AG10803 (cell line): Measurements from ENCODE around the gene IFNE.

Source experiments
- DNase-seq: peaks from one replicate; pipeline ENCODE4 v3.0.0; 2010; ENCODE audit warnings: low read depth
- H3K4me3 ChIP-seq: 2 replicates; pipeline ENCODE4 v1.5.1; 2011; ENCODE audit warnings: mild to moderate bottlenecking, low read length, control low read depth
- TF ChIP-seq, protein P1 (sequence below): conservative IDR thresholded peaks from 2 replicates; pipeline ENCODE4 v1.5.1; 2011; ENCODE audit warnings: mild to moderate bottlenecking, low read length, control low read depth, inconsistent platforms

IFNE gene

GRCh38 chr9:21507483-21507790 lies 25.3 kb upstream of the IFNE start:
- no peak for DNase-seq
- H3K4me3 ChIP-seq: no peak overlapping the region
- TF ChIP-seq, protein P1, sequence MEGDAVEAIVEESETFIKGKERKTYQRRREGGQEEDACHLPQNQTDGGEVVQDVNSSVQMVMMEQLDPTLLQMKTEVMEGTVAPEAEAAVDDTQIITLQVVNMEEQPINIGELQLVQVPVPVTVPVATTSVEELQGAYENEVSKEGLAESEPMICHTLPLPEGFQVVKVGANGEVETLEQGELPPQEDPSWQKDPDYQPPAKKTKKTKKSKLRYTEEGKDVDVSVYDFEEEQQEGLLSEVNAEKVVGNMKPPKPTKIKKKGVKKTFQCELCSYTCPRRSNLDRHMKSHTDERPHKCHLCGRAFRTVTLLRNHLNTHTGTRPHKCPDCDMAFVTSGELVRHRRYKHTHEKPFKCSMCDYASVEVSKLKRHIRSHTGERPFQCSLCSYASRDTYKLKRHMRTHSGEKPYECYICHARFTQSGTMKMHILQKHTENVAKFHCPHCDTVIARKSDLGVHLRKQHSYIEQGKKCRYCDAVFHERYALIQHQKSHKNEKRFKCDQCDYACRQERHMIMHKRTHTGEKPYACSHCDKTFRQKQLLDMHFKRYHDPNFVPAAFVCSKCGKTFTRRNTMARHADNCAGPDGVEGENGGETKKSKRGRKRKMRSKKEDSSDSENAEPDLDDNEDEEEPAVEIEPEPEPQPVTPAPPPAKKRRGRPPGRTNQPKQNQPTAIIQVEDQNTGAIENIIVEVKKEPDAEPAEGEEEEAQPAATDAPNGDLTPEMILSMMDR: no peak

DNA sequence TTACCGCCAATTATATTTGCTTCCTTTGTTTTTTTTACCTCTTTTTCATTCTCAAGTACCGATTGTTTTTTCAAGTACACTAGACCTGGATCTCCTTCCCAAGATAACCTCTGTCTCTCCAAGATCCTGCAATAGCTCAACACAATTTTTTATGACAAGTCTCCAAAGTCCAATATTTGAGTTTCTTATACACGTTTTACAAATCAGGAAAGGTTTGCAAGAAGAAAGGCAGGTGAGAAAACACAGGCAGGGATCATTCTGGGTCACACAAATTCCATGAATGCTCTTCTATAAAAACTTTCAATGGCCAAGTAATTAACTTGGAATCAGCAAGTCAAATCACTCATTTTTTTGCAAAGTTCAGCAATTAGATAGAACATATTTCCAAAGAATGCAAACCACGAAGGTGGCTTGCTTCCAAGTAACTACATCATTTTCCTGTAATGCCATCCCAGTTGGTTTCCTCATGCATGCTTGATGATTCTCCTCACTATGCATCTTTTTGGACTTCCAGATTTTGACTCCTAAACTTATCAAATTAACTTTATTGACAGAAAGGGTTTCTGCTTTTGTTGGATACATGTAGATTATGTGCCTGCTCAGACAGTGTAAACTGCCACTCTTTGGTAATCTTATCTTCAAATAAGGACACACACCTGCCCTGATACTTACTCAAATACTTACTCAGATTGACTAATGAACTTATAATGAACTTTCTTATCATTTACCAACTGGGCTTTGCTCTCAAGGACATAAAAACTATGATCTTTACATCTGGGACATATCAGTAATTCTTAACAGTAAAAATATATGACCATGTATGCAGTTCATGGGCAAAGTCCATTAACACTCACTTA lies 24.7 kb upstream of the IFNE start:
- DNase-seq: peak; percentile 96
- TF ChIP-seq, protein P1: no peak
- no peak overlapping the region for H3K4me3 ChIP-seq

DNA sequence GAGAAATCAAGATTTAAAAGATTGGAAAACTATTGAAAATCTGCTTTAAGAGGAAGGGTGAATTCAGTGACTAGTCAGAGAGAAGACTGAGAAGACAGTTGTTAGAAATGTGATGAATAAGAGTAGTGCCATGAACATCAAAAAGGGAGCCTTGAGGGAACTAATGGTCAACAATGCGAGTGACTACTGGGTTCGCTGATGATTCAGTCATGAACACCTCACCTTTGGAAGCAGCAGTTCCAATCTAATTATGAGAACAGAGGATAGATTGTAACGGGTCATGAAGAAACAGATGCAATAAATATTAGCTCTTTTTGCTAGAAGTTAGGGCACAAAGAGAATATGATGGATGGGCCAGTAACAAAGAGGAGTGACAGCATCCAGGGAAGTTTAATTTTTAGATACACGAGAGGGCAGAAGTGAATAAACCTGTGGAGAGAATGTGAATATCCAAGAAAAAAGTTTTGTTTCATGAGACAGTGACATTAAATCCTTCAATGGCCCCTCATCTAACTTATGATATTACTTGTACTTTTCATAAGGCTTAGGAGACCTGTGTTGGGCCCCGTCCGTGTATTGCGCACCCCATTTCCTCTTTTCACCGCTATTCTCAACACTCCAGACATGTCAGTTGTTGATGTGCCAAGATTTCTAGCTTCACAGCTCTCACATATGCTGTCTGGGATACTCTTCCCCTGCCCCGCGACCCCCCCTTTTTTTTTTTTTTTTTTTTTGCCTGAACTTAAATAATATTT lies 23.5 kb upstream of the IFNE start:
- TF ChIP-seq, protein P1: no peak
- H3K4me3 ChIP-seq: no peak overlapping the region
- DNase-seq: peak; percentile 52

- no peak overlapping the region for H3K4me3 ChIP-seq
- no peak for DNase-seq
- TF ChIP-seq, protein P1: no peak
Measured at GRCh38 chr9:21504894-21505293, 22.8 kb upstream of the IFNE start.

- TF ChIP-seq, protein P1: no peak
- no peak for DNase-seq
- H3K4me3 ChIP-seq: no peak overlapping the region
Measured at GRCh38 chr9:21504113-21504512, 22.0 kb upstream of the IFNE start.

DNA sequence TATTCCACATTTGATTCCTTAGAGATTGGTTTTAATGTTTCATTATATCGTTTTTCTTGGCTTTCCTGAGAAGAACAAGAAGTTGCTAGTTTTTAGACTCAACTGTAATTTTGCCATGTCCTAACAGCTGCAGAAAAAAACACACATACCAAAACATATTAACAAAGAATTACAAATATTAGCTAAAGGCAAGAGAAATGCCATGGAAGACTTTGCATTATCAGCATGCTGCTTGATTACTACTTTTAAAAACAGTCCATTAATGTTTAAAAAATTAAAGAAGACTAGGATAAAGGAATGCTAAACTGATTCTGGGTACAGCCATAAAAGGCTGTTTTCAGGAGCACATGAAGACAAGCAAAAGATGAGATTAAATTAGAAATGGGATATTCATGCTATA lies 20.5 kb upstream of the IFNE start:
- TF ChIP-seq, protein P1: no peak
- DNase-seq: no peak

GRCh38 chr9:21499912-21500311 lies 17.8 kb upstream of the IFNE start:
- H3K4me3 ChIP-seq: no peak overlapping the region
- DNase-seq: no peak
- TF ChIP-seq, protein P1: no peak

More for the DNA sequence above, 20.5 kb upstream of the IFNE start:
- H3K4me3 ChIP-seq: no peak overlapping the region
